ENCODE measurements around the gene LAMA5.

The LAMA5 gene

DNA sequence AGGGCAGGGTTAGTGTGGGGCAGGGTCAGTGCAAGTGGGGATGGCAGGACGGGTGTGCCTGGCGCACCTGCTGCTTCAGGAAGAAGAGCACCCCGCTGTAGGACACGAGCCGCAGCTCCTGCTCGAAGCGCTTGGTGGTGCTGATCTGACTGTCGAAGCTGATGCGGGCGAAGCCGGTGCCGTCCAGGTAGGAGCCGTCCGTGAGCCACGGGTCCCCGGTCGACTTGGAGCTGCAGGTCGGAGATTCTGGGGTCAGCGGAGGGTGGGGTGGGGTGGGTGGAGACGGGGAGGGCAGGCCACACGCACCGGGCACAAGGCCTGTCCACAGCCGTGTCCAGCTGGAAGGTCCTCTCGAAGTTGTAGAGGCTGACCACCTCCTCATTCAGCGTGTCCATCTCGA is 54.1 kb downstream of the LAMA5 start:
- in situ Hi-C loops (cut with MboI; ENCODE audit: low pct_unique_long_range_greater_than_20kb, low sequenced_read_pairs): no loop called here
- no peak for DNase-seq

- no peak for DNase-seq
- in situ Hi-C loops (cut with MboI; ENCODE audit: low pct_unique_long_range_greater_than_20kb, low sequenced_read_pairs): no loop called here
These were observed 54.5 kb downstream of the LAMA5 start for GRCh38 chr20:62312662-62312977.

DNA sequence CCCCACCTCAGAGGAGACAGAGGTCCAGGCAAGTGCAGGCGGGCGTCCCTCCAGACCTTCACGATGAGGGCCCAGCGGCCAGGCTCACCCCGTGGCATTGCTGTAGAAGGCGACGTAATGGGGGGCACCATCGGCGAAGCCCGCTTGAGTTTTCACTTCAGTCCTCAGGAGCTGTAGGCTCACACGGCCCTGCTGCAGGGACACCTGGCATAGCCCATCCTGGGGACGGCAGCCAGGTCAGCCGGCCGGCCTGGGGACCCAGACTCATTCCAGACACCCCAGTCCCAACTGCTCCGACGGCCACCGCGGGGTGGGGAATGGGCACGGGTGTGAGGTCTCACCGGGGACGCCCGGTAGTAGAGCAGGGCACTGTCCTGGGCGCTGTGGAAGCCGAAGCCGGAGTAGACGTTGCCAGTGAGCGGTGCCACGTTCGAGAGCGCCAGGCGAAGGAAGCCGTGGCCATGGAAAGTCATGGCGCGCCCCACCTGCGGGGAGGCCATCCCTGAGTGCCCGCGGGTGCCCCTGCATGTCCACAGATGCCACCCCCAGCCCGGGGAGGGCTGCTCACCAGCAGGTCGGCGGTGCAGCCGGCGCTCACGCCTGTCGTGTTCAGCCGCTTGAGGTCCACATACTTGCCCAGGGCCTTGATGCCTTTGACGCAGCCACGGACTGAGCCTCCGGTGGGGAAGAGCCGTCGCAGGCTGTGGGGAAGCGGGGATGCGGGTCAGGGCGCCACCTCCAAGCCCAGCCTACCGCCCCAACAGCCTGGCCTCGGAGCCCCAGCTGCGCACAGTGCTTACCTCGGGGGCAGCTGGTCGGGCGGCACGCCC is 55.1 kb downstream of the LAMA5 start:
- no peak for DNase-seq
- in situ Hi-C loops (cut with MboI; ENCODE audit: low pct_unique_long_range_greater_than_20kb, low sequenced_read_pairs): no loop called here

DNA sequence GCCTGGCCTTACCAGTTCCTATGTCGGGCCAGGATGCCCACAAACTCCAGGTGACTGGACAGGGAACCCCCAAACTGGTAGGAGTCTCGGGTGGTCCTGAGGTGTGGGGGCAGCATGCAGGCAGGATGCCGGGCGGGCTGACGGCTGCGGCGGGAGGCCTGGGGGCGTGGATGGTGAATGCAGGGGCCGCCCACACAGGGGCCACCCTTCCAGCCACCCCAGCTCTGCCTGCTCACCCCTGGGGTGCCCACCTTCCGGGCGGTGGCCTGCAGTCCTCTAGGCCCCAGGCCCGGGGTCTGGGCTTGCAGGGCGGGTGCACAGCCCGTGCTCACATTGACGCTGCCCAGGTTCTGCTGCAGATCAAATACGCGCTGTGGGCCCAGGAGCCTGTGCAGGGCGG is 56.0 kb downstream of the LAMA5 start:
- in situ Hi-C loops (cut with MboI; ENCODE audit: low pct_unique_long_range_greater_than_20kb, low sequenced_read_pairs): no loop called here
- no peak for DNase-seq

- in situ Hi-C loops (cut with MboI; ENCODE audit: low pct_unique_long_range_greater_than_20kb, low sequenced_read_pairs): no loop called here
These were observed 56.4 kb downstream of the LAMA5 start for GRCh38 chr20:62310757-62311121.

GRCh38 chr20:62309947-62310756 is 57.0 kb downstream of the LAMA5 start:
- no peak for DNase-seq
- in situ Hi-C loops (cut with MboI; ENCODE audit: low pct_unique_long_range_greater_than_20kb, low sequenced_read_pairs): no loop called here

More at GRCh38 chr20:62310757-62311121, 56.4 kb downstream of the LAMA5 start:
- DNase-seq: no peak

DNA sequence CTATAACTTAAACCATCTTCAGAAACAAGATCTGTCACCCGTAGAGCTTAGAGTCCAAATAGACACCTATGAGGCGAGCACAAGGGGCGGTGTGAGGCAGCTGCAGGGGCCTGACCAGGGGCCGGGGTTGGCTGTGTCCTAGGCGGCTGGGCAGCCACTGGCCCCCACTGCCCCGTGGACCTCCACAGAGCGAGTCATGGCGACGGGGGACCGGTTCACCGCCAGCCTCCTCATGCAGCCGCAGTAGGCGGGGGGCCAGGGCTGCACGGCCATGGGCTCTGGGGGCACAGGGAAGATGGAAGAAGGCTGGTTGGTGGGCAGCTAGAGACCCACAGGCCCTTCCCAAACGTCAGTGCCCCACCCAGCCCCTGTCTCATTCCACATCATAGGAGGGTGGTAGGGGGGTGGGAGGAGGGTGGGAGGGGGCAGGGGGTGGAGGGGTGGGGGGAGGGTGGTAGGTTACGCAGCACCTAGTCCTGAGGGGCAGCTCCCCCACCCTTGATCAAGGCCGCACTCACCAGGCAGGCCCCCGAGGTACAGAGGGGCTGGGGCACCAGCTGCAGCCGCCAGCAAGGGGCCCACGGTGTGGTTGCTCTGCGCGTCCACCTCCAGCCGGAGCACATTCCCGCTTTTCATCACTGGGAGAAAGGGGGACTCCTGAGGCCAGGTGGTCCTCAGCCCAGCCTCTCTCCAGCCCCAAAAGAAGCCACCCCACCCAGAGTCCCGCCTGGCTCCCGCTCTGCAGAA is 57.7 kb downstream of the LAMA5 start:
- in situ Hi-C loops (cut with MboI; ENCODE audit: low pct_unique_long_range_greater_than_20kb, low sequenced_read_pairs): no loop called here
- no peak for DNase-seq

GRCh38 chr20:62308102-62308822 is 58.9 kb downstream of the LAMA5 start:
- no peak for DNase-seq
- in situ Hi-C loops (cut with MboI; ENCODE audit: low pct_unique_long_range_greater_than_20kb, low sequenced_read_pairs): no loop called here

DNA sequence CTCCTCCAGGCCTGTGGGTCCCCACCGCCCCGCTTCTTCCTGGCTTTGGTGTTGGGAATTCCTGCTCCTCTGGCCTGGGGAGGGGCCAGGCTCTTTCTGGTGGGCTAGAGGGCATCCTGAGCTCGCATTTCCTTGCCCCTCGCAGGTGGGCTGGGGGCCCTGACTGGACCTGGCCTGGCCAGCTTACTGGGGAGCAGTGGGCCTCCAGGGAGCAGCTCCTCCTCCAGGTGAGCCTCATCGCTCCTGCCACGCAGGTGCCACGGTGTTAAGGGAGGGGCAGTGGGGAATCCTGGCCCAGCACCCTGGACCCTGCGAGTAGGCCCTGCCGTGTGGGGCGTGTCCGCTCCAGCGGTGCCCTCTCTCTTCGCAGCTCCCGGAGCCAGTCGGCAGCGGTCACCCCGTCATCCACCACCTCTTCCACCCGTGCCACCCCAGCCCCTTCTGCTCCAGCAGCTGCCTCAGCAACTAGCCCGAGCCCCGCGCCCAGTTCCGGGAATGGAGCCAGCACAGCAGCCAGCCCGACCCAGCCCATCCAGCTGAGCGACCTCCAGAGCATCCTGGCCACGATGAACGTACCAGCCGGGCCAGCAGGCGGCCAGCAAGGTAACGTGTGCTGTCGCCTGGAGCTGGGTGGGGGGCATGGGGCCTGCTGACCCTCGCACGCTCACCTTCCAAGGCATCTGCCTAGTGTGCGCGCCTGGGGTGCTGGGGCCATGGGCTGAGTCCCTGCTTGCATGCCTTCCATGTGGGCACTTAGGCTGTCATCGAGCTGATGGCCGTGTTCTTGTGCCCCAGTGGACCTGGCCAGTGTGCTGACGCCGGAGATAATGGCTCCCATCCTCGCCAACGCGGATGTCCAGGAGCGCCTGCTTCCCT is 59.6 kb downstream of the LAMA5 start:
- no peak for DNase-seq
- in situ Hi-C loops (cut with MboI; ENCODE audit: low pct_unique_long_range_greater_than_20kb, low sequenced_read_pairs): no loop called here

DNA sequence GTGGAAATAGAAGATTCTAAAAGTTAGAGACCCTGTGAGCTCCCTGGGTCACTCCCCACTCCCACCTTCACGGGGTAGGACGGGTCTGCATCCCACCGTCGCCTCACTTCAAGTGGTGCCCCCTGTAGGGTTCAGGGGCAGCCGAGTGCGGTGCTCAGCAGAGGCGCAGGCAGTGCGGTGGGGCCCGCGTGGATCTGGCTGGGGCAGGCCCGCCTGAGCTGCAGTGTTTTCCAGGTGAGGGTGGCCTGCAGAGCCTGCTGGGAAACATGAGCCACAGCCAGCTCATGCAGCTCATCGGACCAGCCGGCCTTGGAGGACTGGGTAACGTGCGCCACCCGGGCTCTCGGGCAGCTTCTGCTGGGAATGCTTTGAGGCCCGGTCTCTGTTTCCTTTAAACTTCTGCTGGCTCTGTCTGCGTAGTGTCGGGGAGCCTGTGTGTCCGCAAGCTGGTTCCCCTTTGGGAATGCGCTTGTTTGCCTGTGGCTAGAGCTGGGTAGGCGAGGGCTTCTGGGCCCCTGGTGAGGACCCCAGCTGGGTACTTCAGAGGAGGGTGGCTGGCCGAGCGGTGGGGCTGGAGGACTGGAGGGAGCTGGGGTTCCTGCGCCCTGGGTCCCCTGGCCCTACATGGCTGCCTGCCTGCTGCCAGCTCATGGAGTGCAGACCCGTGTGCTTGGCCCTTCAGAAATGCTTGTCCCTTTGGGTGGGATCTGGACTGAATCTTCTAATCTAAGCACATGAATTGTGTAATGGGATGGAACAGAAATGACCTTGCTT is 60.5 kb downstream of the LAMA5 start:
- DNase-seq: no peak
- in situ Hi-C loops (cut with MboI; ENCODE audit: low pct_unique_long_range_greater_than_20kb, low sequenced_read_pairs): no loop called here

- in situ Hi-C loops (cut with MboI; ENCODE audit: low pct_unique_long_range_greater_than_20kb, low sequenced_read_pairs): no loop called here
These were observed 61.2 kb downstream of the LAMA5 start for GRCh38 chr20:62305765-62306413.

GRCh38 chr20:62305149-62305764 is 61.9 kb downstream of the LAMA5 start:
- DNase-seq: peak; percentile 24
- in situ Hi-C loops (cut with MboI; ENCODE audit: low pct_unique_long_range_greater_than_20kb, low sequenced_read_pairs): no loop called here

More at GRCh38 chr20:62305765-62306413, 61.2 kb downstream of the LAMA5 start:
- no peak for DNase-seq

DNA sequence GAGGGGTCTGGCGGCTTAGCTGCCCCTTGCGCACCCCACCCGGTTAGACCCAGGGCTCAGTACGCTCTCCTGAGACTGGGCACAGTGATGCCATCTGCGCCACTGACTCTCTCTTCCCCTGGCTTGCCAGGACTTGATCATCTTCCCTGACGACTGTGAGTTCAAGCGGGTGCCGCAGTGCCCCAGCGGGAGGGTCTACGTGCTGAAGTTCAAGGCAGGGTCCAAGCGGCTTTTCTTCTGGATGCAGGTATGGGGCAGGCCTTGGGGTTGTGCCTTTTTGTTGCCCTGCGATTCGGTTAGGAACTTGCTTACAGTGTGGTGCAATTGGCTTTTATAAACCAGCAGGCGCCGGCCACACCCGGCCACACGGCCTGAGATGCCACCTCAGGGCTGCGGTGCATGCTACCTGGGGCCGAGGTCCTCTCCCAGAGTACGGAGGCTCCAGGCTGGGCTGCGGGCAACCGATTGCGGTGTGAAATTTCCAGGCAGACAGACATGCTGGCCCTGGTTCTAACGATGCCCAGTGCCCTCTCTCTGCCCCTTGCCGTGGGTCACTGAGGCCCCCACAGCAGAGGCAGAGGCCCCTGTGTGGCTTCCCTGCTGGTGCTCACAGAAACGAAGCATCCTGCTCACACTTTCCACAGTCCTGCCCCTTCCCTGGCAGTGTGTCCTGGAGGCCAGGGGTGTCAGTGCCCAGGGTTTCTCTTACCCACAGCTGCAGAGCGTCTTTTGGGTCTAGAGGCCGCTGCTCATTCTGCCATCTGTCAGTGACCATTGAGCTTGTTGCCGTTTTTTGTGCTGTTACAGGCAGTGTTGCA is 62.6 kb downstream of the LAMA5 start:
- no peak for DNase-seq
- in situ Hi-C loops (cut with MboI; ENCODE audit: low pct_unique_long_range_greater_than_20kb, low sequenced_read_pairs): no loop called here

GRCh38 chr20:62303340-62304226 is 63.5 kb downstream of the LAMA5 start:
- in situ Hi-C loops (cut with MboI; ENCODE audit: low pct_unique_long_range_greater_than_20kb, low sequenced_read_pairs): no loop called here
- DNase-seq: peak; percentile 7

GRCh38 chr20:62303062-62303339 is 64.1 kb downstream of the LAMA5 start:
- no peak for DNase-seq
- in situ Hi-C loops (cut with MboI; ENCODE audit: low pct_unique_long_range_greater_than_20kb, low sequenced_read_pairs): no loop called here
